ENCODE results near the gene MAPK10. TPM values are rescaled to one million over a fixed set of nuclear protein-coding genes. Genes with fewer than 3 reads are reported as not detected.
A peak's percentile ranks its signal among the peaks of the same experiment; 100 is the strongest.
"Not testable (repeated sequence)": the region's sequence is repeated elsewhere in the genome, so short reads cannot be mapped to it uniquely, and the experiment has no call there.

MAPK10 gene
- total RNA-seq, 1 donor from 2014 or later = 18.3 TPM

- DNase-seq = not testable (repeated sequence)
Measured at GRCh38 chr4:85965017-85965416, 394.8 kb downstream of the MAPK10 start.

GRCh38 chr4:85964298-85964697, 395.6 kb downstream of the MAPK10 start:
- no peak for DNase-seq

GRCh38 chr4:85963231-85963630, 396.6 kb downstream of the MAPK10 start:
- DNase-seq = peak; percentile 62

- no peak for DNase-seq
Measured at GRCh38 chr4:85961887-85962286, 398.0 kb downstream of the MAPK10 start.

- DNase-seq = no peak
Measured at GRCh38 chr4:85956293-85956945, 403.4 kb downstream of the MAPK10 start.

- DNase-seq = no peak
Measured at GRCh38 chr4:85955620-85956292, 404.1 kb downstream of the MAPK10 start.

- no peak for DNase-seq
Measured at GRCh38 chr4:85953651-85954018, 406.2 kb downstream of the MAPK10 start.

- no peak for DNase-seq
Measured at GRCh38 chr4:85952972-85953650, 406.7 kb downstream of the MAPK10 start.

GRCh38 chr4:85952528-85952927, 407.3 kb downstream of the MAPK10 start:
- DNase-seq = no peak

GRCh38 chr4:85951099-85951498, 408.8 kb downstream of the MAPK10 start:
- DNase-seq = no peak

GRCh38 chr4:85946821-85947220, 413.0 kb downstream of the MAPK10 start:
- no peak for DNase-seq

GRCh38 chr4:85942107-85942506, 417.7 kb downstream of the MAPK10 start:
- no peak for DNase-seq

GRCh38 chr4:85940151-85940550, 419.7 kb downstream of the MAPK10 start:
- DNase-seq = no peak

Small RNA genes lying within 50 kb of the gene (small RNA-seq; reads per million reads assigned to genes)
- gene RN7SKP96 (ENCODE audit: low replicate concordance) = not detected

Other genes with a start within 250 kb of the MAPK10 start
- 78.6 TPM for gene PTPN13, start 234.3 kb upstream of the MAPK10 start, total RNA-seq

Measured in skin of body (tissue), 3 donors.